Stimulated activated effector memory CD8-positive, alpha-beta T cell treated with anti-CD3 and anti-CD28 coated beads, Interleukin-12 subunit alpha, Interleukin-12 subunit beta, amount 100 ng/mL, for 72 hours (primary cell): ENCODE data around the gene KHSRP.
A peak's percentile ranks its signal among the peaks of the same experiment; 100 is the strongest.

Source experiments
- ATAC-seq: fragments of 150-1000 bp; cut with Tn5 transposase; 2 replicates; pipeline ENCODE4 v1.10.0; 2021
- DNase-seq, 2 donors: peaks; one replicate each; pipeline ENCODE4 v3.0.0; 2021 to 2022; ENCODE audit warnings: low spot score in 2 of 2
- H3K27ac Mint-ChIP-seq: one replicate; pipeline ENCODE4 v1.8.0; 2022; ENCODE audit warnings: mild to moderate bottlenecking, mixed read lengths
- H3K36me3 Mint-ChIP-seq: one replicate; pipeline ENCODE4 v1.8.0; 2022; ENCODE audit warnings: mild to moderate bottlenecking, mixed read lengths
- H3K4me1 Mint-ChIP-seq: one replicate; pipeline ENCODE4 v1.8.0; 2022; ENCODE audit warnings: mixed read lengths
- H3K4me3 Mint-ChIP-seq: one replicate; pipeline ENCODE4 v1.8.0; 2022; ENCODE audit warnings: mild to moderate bottlenecking, mixed read lengths
- H3K9me3 Mint-ChIP-seq: one replicate; pipeline ENCODE4 v1.8.0; 2022; ENCODE audit warnings: mixed read lengths

The KHSRP gene

DNA sequence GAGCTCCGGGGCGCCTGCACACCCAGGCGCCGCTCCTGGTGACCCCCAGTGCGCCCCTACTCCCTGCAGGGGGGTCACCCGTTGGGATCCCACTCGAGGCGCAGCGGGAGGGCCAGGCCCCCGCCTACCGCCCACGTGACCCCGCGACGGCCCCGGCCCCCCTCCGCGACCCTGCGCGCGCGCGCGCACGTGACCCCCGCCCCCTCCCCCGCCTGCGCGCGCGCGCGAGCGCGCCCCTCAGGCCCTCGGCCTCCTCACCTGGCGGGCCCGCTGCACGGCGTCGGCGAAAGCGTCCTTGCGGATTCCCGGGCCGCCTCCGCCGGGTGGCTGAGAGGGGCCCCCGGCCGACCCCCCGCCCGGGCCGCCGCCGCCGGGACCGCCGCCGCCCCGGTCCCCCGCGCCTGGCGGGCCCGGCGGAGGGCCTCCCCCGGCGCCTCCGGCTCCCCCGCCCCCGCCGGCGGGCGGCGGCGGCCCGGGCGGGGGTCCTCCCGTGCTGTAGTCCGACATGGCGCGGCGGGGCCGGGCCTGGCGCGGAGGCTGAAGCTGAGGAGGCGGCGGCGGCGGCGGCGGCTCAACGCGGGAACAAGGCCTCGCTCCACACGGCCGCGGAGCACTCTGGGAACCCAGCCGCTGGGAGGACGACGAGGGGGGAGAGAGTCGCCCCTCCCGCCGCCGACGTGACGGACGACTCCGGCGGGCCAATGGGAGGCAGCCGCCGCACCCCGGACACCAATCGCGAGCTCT, at the start of gene KHSRP:
TSS of gene KHSRP (minus strand) at position 617 of the 744 bp plus-strand sequence. CDS start at position 507, 110 bp downstream.
- Mint-ChIP-seq H3K27ac (peak within 1 kb of the TSS; percentile 86), H3K4me1 (peaks cover 46% of the 10 kb centered on the region), H3K4me3 (peak within 1 kb of the TSS; percentile 88), H3K36me3 (peaks cover 60% of the 10 kb centered on the region), H3K9me3 (no peaks in the 10 kb centered on the region)
- DNase-seq (no peak), ATAC-seq (no peak)

GRCh38 chr19:6473647-6474046, 49.0 kb upstream of the KHSRP start:
- no peak for ATAC-seq
- DNase-seq, result no peak
- no peak overlapping the region for H3K4me3 Mint-ChIP-seq
- H3K27ac Mint-ChIP-seq, result peak overlapping the region; percentile 34
- H3K4me1 Mint-ChIP-seq, result no peaks in the 10 kb centered on the region
- H3K36me3 Mint-ChIP-seq, result peaks cover 92% of the 10 kb centered on the region
- H3K9me3 Mint-ChIP-seq, result no peaks in the 10 kb centered on the region

DNA sequence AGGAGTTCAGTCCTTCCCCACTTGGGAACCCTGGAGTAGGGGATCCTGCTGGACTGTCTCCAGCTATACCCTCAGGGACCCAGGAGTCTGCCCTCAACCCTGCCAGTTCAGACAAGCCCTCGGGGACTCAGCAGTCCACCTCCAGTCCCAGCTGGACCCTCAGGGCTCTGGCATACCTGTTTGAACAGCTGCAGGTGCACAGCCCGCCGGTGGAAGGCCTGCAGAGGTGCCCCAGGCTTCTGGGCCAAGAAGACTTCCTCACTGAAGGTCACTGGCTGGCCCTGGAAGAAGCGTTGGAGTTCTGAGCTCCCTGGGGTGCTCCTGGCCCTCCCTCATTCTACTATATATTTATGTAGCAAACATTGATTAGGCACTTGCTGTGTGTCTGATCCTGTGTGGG, 48.1 kb upstream of the KHSRP start:
- Mint-ChIP-seq H3K36me3 (peaks cover 94% of the 10 kb centered on the region), H3K4me1 (peaks cover 3% of the 10 kb centered on the region), H3K27ac (no peak overlapping the region), H3K4me3 (no peak overlapping the region), H3K9me3 (no peaks in the 10 kb centered on the region)
- DNase-seq, result no peak
- no peak for ATAC-seq

- Mint-ChIP-seq H3K36me3 (peaks cover 82% of the 10 kb centered on the region), H3K27ac (no peak overlapping the region), H3K4me3 (no peak overlapping the region), H3K4me1 (peaks cover 4% of the 10 kb centered on the region), H3K9me3 (no peaks in the 10 kb centered on the region)
- DNase-seq, result no peak
- ATAC-seq, result no peak
Measured at GRCh38 chr19:6471076-6471475, 46.5 kb upstream of the KHSRP start.

- Mint-ChIP-seq H3K36me3 (peaks cover 76% of the 10 kb centered on the region), H3K4me1 (peaks cover 5% of the 10 kb centered on the region), H3K9me3 (no peaks in the 10 kb centered on the region), H3K27ac (peak overlapping the region; percentile 48), H3K4me3 (no peak overlapping the region)
- no peak for DNase-seq
- no peak for ATAC-seq
Measured at GRCh38 chr19:6470173-6470572, 45.6 kb upstream of the KHSRP start.

GRCh38 chr19:6467384-6467783, 42.8 kb upstream of the KHSRP start:
- H3K9me3 Mint-ChIP-seq, result no peaks in the 10 kb centered on the region
- no peak overlapping the region for H3K4me3 Mint-ChIP-seq
- no peak for DNase-seq
- ATAC-seq, result no peak
- peak overlapping the region; percentile 69 for H3K27ac Mint-ChIP-seq
- H3K4me1 Mint-ChIP-seq, result peaks cover 20% of the 10 kb centered on the region
- peaks cover 48% of the 10 kb centered on the region for H3K36me3 Mint-ChIP-seq

DNA sequence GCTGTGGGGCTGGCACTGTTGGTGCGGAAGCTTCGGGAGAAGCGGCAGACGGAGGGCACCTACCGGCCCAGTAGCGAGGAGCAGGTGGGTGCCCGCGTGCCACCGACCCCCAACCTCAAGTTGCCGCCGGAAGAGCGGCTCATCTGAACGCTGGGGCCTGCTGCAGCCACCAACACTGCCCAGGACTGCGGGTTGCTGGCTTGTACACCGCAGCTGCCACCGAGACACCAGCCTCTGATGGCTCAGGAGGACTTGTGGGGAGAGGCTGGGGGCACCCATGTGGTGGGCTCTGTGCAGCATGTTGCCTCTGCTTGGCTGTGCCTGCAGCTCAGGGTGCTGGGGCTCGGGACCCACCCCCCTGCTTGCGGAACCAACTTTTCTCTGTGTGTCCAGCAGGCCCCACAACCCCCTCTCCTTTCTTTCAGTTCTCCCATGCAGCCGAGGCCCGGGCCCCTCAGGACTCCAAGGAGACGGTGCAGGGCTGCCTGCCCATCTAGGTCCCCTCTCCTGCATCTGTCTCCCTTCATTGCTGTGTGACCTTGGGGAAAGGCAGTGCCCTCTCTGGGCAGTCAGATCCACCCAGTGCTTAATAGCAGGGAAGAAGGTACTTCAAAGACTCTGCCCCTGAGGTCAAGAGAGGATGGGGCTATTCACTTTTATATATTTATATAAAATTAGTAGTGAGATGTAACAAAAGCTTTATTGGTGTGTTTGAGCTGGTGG, 42.1 kb upstream of the KHSRP start:
- Mint-ChIP-seq H3K36me3 (peaks cover 41% of the 10 kb centered on the region), H3K9me3 (no peaks in the 10 kb centered on the region), H3K27ac (no peak overlapping the region), H3K4me3 (no peak overlapping the region), H3K4me1 (peaks cover 20% of the 10 kb centered on the region)
- no peak for DNase-seq
- ATAC-seq, result peak; percentile 31

GRCh38 chr19:6465663-6466062, 41.1 kb upstream of the KHSRP start:
- no peaks in the 10 kb centered on the region for H3K9me3 Mint-ChIP-seq
- no peak overlapping the region for H3K27ac Mint-ChIP-seq
- no peak for ATAC-seq
- no peak for DNase-seq
- H3K4me1 Mint-ChIP-seq, result peaks cover 21% of the 10 kb centered on the region
- H3K4me3 Mint-ChIP-seq, result no peak overlapping the region
- H3K36me3 Mint-ChIP-seq, result peaks cover 31% of the 10 kb centered on the region

DNA sequence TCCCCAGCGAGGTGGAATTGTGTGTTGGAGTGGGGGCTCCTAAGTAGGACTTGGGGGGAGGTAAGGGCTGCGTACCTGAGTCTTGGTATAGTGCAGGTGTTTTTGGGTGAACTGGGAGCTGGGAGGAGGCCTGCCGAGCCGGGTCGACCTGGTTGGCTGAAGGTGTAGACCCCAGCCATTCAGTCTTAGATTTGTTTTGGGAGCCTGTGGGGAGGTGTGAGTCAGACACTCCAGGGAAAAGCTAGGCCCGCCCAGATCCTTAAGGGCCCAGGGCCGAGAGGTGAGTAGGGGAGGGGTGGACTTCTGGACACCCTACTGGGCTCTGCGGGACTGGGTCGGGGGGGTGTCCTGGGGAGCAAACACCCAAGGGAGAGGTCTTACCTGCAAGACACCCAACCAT, 40.4 kb upstream of the KHSRP start:
- Mint-ChIP-seq H3K4me3 (no peak overlapping the region), H3K36me3 (peaks cover 30% of the 10 kb centered on the region), H3K4me1 (peaks cover 27% of the 10 kb centered on the region), H3K27ac (peak overlapping the region; percentile 53), H3K9me3 (no peaks in the 10 kb centered on the region)
- no peak for ATAC-seq
- no peak for DNase-seq

DNA sequence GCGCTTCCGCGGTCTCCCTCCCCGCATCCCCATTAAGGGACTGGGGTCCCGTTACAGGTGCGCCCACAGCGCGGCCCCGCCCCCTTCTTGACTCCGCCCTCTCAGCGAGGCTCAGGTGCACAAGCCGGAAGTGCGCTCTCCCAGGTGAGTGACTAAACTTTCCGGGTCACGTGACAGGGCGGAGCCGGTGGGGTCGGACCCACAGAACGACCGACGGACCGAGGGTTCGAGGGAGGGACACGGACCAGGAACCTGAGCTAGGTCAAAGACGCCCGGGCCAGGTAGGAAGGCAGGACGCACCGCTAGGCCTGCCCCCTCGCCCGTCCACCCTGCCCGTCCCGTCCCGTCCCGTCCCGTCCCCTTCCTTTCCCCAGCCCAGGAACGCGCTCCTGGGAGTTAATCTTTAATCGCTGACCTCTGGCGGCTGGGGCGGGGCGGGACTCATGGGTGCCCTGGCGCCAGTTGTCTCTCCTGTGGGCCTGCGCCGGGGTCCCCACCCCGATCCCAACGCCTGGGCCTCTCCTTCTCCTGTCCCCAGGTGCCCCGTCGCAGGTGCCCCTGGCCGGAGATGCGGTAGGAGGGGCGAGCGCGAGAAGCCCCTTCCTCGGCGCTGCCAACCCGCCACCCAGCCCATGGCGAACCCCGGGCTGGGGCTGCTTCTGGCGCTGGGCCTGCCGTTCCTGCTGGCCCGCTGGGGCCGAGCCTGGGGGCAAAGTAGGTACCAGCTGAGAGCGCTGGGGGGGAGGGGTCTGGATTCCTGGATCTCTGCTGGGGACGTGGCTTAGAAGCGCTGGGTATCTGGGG, 39.7 kb upstream of the KHSRP start, which contains the start of gene CRB3:
TSS of gene CRB3 (plus strand) at position 202 of the 804 bp plus-strand sequence. CDS start at position 633, 431 bp downstream.
- no peaks in the 10 kb centered on the region for H3K9me3 Mint-ChIP-seq
- DNase-seq (no peak), ATAC-seq (no peak)
- H3K36me3 Mint-ChIP-seq, result peaks cover 25% of the 10 kb centered on the region
- peaks cover 31% of the 10 kb centered on the region for H3K4me1 Mint-ChIP-seq
- H3K27ac Mint-ChIP-seq, result peak within 1 kb of the TSS; percentile 53
- peak within 1 kb of the TSS; percentile 39 for H3K4me3 Mint-ChIP-seq

- peak; percentile 91 to 97 for DNase-seq
- ATAC-seq, result peak; percentile 88
- H3K4me1 Mint-ChIP-seq, result peaks cover 40% of the 10 kb centered on the region
Measured at GRCh38 chr19:6460099-6460884, 35.7 kb upstream of the KHSRP start.

GRCh38 chr19:6459262-6460098, 34.9 kb upstream of the KHSRP start, which contains the start of gene SLC25A23:
Gene SLC25A23 (minus strand): TSS chr19:6459792. CDS start chr19:6459628, 164 bp downstream.
- ATAC-seq, result peak; percentile 43
- peaks cover 33% of the 10 kb centered on the region for H3K36me3 Mint-ChIP-seq

More at GRCh38 chr19:6460099-6460884, 35.7 kb upstream of the KHSRP start:
- Mint-ChIP-seq H3K4me3 (peak overlapping the region; percentile 88), H3K27ac (peak overlapping the region; percentile 79), H3K36me3 (peaks cover 33% of the 10 kb centered on the region), H3K9me3 (no peaks in the 10 kb centered on the region)

DNA sequence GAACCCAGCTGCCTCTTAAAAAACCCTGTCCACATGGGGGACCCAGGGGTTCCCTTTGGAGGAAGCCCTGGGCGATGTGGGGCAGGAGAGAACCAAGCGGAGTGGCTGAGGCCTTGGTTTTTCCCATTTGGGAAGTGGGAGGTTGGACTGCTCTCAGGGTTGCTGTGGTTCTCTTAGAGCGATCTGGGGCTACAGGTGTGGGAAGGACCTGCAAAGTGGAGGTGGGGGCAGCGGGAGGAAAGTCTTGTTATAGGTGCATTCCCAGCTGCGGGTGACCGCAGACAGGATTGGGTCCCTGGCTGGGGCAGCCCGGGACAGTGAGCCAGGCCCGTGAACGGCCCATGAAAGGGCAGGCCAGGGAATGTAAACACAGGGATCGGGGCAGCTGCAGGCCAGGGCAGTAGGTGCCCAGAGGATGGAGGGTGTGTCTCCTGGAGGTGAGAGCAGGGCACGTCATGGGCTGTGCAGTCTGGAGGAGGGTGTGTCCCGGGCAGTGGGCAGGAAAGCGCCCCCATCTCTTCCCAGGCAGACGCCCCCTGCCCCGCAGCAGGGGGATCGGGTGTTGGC, 34.2 kb upstream of the KHSRP start:
- H3K4me1 Mint-ChIP-seq, result peaks cover 25% of the 10 kb centered on the region
- peaks cover 33% of the 10 kb centered on the region for H3K36me3 Mint-ChIP-seq
- peak overlapping the region; percentile 66 for H3K27ac Mint-ChIP-seq
- ATAC-seq (no peak), DNase-seq (no peak)
- peak overlapping the region; percentile 88 for H3K4me3 Mint-ChIP-seq
- H3K9me3 Mint-ChIP-seq, result no peaks in the 10 kb centered on the region

More at GRCh38 chr19:6459262-6460098, 34.9 kb upstream of the KHSRP start, which contains the start of gene SLC25A23:
- Mint-ChIP-seq H3K27ac (peak within 1 kb of the TSS; percentile 79), H3K4me3 (peak within 1 kb of the TSS; percentile 88), H3K4me1 (peaks cover 32% of the 10 kb centered on the region), H3K9me3 (no peaks in the 10 kb centered on the region)
- DNase-seq, result peak; percentile 40 to 77
